Esophagus (tissue), 2 donors: ENCODE results near the gene NFKB1. TPM values are rescaled to one million over a fixed set of nuclear protein-coding genes. Genes with fewer than 3 reads are reported as not detected.

ENCODE experiments used
- H3K27ac ChIP-seq, 2 donors: one replicate each; pipeline ENCODE4 v1.5.1; 2013; ENCODE audit warnings: low read depth in 2 of 2, mild to moderate bottlenecking in 2 of 2, inconsistent platforms in 1 of 2, low read length in 1 of 2, moderate library complexity in 1 of 2
- H3K27me3 ChIP-seq, 2 donors: one replicate each; pipeline ENCODE4 v1.6.1; 2013; ENCODE audit warnings: low read length in 2 of 2, control low read depth in 1 of 2, mild to moderate bottlenecking in 1 of 2; ENCODE audit not compliant: insufficient read depth in 2 of 2, control insufficient read depth in 1 of 2
- H3K36me3 ChIP-seq, 2 donors: one replicate each; pipeline ENCODE4 v1.6.1; 2013; ENCODE audit warnings: low read length in 1 of 2; ENCODE audit not compliant: control insufficient read depth in 2 of 2, insufficient read depth in 2 of 2
- H3K4me1 ChIP-seq, 2 donors: one replicate each; pipeline ENCODE4 v1.6.1; 2013; ENCODE audit warnings: low read length in 1 of 2; ENCODE audit not compliant: control insufficient read depth in 2 of 2, insufficient read depth in 2 of 2
- H3K4me3 ChIP-seq, 2 donors: one replicate each; pipeline ENCODE4 v1.5.1; 2013; ENCODE audit warnings: low read length in 2 of 2, mild to moderate bottlenecking in 2 of 2, low read depth in 1 of 2, moderate library complexity in 1 of 2
- H3K9me3 ChIP-seq, 2 donors: one replicate each; pipeline ENCODE4 v1.6.1; 2013; ENCODE audit warnings: mild to moderate bottlenecking in 2 of 2, low read depth in 1 of 2, low read length in 1 of 2, moderate library complexity in 1 of 2; ENCODE audit not compliant: control insufficient read depth in 2 of 2, insufficient read depth in 1 of 2
- WGBS, 2 donors: extraction: QIAGEN DNeasy Blood & Tissue Kit; methylation state at CpG; one replicate each; pipeline ENCODE4 v1.1.7; 2013; 5-methylcytosine and 5-hydroxymethylcytosine counted together
- polyA plus RNA-seq, 2 donors: library from polyadenylated mRNA; stranded (reverse); fragments of 200-250 nt; gene quantifications; one replicate each; pipeline ENCODE4 v1.2.3, GENCODE V29; 2013
- donor health status: healthy with polysubstance abuse.
- donor health status: Bipolar disorder and iron deficiency.

Gene NFKB1
- polyA plus RNA-seq, 2 donors = 6.9 to 16.5 TPM

- Histone ChIP-seq H3K4me3 (no peak overlapping the region), H3K9me3 (no peaks in the 10 kb centered on the region), H3K36me3 (peaks cover 4% of the 10 kb centered on the region in 2 donors), H3K4me1 (no peaks in the 10 kb centered on the region), H3K27me3 (no peaks in the 10 kb centered on the region), H3K27ac (no peak overlapping the region)
- 68 to 75% methylated on average over 4 of the region's 4 CpGs for WGBS, 2 donors
Measured at GRCh38 chr4:102535398-102536082, 34.4 kb downstream of the NFKB1 start.

- no peak overlapping the region for H3K4me3 ChIP-seq
- no peaks in the 10 kb centered on the region for H3K9me3 ChIP-seq
- H3K36me3 ChIP-seq = peaks cover 4% of the 10 kb centered on the region in 2 donors
- H3K27me3 ChIP-seq = no peaks in the 10 kb centered on the region
- no peak overlapping the region for H3K27ac ChIP-seq
- 88 to 93% methylated on average over 3 of the region's 3 CpGs for whole genome bisulfite sequencing, 2 donors
- no peaks in the 10 kb centered on the region for H3K4me1 ChIP-seq
Measured at GRCh38 chr4:102536768-102537167, 35.6 kb downstream of the NFKB1 start.

DNA sequence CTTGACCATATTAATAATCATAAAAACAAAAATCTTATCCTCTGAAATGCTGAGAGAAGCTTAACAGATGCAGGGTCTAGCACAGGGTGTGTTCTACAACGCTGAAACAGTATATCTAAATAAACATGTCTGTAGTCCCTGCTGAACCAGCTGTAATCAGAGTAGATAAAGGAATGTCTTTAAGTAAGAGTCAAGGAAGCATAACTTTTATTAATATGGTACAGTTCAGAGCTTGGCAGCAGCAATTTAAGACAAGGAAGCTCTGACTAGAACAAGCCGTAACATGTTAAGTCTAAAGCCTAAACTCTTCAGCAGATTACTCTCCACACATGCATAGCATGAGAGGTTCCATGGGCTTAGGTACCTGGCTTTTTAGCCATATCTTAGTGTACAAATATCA lies 36.1 kb downstream of the NFKB1 start:
- H3K36me3 ChIP-seq = peaks cover 4% of the 10 kb centered on the region in 2 donors
- H3K4me1 ChIP-seq = no peaks in the 10 kb centered on the region
- H3K4me3 ChIP-seq = no peak overlapping the region
- WGBS, 2 donors = 44 to 55% methylated on average over 2 of the region's 2 CpGs
- no peak overlapping the region for H3K27ac ChIP-seq
- H3K27me3 ChIP-seq = no peaks in the 10 kb centered on the region
- no peaks in the 10 kb centered on the region for H3K9me3 ChIP-seq

GRCh38 chr4:102541697-102542096 lies 40.5 kb downstream of the NFKB1 start:
- Histone ChIP-seq H3K4me3 (no peak overlapping the region), H3K27me3 (no peaks in the 10 kb centered on the region), H3K36me3 (peaks cover 5 to 6% of the 10 kb centered on the region in 2 donors), H3K9me3 (no peaks in the 10 kb centered on the region), H3K4me1 (peaks cover 0 to 3% of the 10 kb centered on the region in 2 donors), H3K27ac (no peak overlapping the region)
- WGBS, 2 donors = 68 to 82% methylated on average over 4 of the region's 4 CpGs

GRCh38 chr4:102543030-102543928 lies 42.1 kb downstream of the NFKB1 start:
- Histone ChIP-seq H3K9me3 (no peaks in the 10 kb centered on the region), H3K4me1 (peaks cover 0 to 3% of the 10 kb centered on the region in 2 donors), H3K36me3 (peaks cover 5 to 6% of the 10 kb centered on the region in 2 donors), H3K27ac (peak overlapping the region in 1 of 2 donors; percentile 55), H3K27me3 (no peaks in the 10 kb centered on the region), H3K4me3 (peak overlapping the region in 1 of 2 donors; percentile 15)
- 51 to 71% methylated on average over 12 of the region's 12 CpGs for WGBS, 2 donors

- no peak overlapping the region for H3K4me3 ChIP-seq
- H3K36me3 ChIP-seq = peaks cover 3 to 6% of the 10 kb centered on the region in 2 donors
- H3K27me3 ChIP-seq = no peaks in the 10 kb centered on the region
- H3K4me1 ChIP-seq = peaks cover 0 to 3% of the 10 kb centered on the region in 2 donors
- no peak overlapping the region for H3K27ac ChIP-seq
- H3K9me3 ChIP-seq = no peaks in the 10 kb centered on the region
Measured at GRCh38 chr4:102546635-102547034, 45.5 kb downstream of the NFKB1 start.

DNA sequence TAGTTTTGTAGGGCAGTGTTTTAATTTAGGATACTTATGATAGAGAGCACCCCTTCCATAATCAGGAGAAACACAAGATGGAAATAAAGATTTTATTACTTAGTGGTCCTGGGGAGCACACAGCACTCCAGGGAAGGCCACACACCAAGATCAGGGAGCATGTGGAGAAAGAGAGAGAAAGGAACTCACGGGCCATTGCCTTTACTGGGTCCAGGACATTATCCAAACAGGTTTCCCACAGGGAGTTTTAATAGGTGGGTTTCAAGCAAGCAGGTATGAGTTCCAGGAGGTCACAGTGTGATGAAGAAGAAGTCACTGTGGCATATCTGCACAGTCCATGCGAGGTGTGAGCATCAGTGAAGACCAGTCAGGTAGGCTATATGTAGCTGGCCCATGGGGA lies 46.8 kb downstream of the NFKB1 start:
- H3K4me1 ChIP-seq = peaks cover 0 to 3% of the 10 kb centered on the region in 2 donors
- peaks cover 3 to 6% of the 10 kb centered on the region in 2 donors for H3K36me3 ChIP-seq
- no peaks in the 10 kb centered on the region for H3K27me3 ChIP-seq
- 97 to 100% methylated on average over 2 of the region's 2 CpGs for WGBS, 2 donors
- H3K27ac ChIP-seq = no peak overlapping the region
- H3K9me3 ChIP-seq = no peaks in the 10 kb centered on the region
- no peak overlapping the region for H3K4me3 ChIP-seq

DNA sequence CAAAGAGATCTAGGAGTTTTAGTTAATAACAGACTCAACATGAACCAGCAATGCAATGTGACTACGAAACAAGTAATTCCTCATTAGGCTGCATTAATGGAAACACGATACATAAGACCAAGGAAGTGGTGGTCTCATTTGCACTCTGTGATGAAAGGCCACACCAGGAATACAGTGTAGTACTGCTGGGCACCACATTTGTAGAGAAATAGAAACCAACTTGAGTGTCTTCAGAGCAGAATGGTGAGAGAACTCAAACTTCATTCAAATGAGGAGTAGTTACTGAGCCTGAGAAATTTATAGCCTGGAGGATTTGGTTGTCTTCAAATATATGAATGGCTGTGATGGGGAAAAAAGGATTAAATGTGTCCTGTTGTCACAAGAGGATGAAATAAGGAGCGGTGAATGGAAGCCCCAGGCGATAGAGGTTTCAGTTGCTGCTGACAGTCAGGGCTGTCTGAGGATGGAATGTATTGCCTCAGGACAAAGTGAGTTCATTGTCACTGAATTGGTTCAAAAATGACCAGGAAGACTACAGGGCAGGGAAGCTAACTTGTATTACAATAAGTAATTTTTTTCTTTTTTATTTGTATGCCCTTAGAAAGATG lies 50.9 kb downstream of the NFKB1 start:
- WGBS, 2 donors = 86 to 94% methylated on average over 4 of the region's 4 CpGs
- Histone ChIP-seq H3K4me3 (no peak overlapping the region), H3K27ac (no peak overlapping the region), H3K36me3 (peaks cover 0 to 2% of the 10 kb centered on the region in 2 donors), H3K27me3 (no peaks in the 10 kb centered on the region), H3K4me1 (no peaks in the 10 kb centered on the region), H3K9me3 (no peaks in the 10 kb centered on the region)

GRCh38 chr4:102552781-102553180 lies 51.6 kb downstream of the NFKB1 start:
- 63 to 65% methylated on average over 1 of the region's 1 CpG for WGBS, 2 donors
- H3K27ac ChIP-seq = no peak overlapping the region
- no peaks in the 10 kb centered on the region for H3K4me1 ChIP-seq
- no peaks in the 10 kb centered on the region for H3K27me3 ChIP-seq
- peaks cover 0 to 2% of the 10 kb centered on the region in 2 donors for H3K36me3 ChIP-seq
- H3K9me3 ChIP-seq = no peaks in the 10 kb centered on the region
- H3K4me3 ChIP-seq = no peak overlapping the region
